Fibroblast of pulmonary artery (primary cell): ENCODE results near the gene CDCP2.
"Not testable (repeated sequence)": the region's sequence is repeated elsewhere in the genome, so short reads cannot be mapped to it uniquely, and the experiment has no call there.

ENCODE experiments used
- DNase-seq: peaks from one replicate; pipeline ENCODE4 v3.0.0-alpha.2; 2010; ENCODE audit warnings: low read depth
- H3K4me3 ChIP-seq: replicated peaks from 2 replicates; pipeline ENCODE4 v1.5.1; 2011; ENCODE audit warnings: low read depth, mild to moderate bottlenecking, control low read depth, low read length, moderate library complexity
- CTCF ChIP-seq: IDR thresholded peaks from 2 replicates; pipeline ENCODE4 v1.5.1; 2011; ENCODE audit warnings: mild to moderate bottlenecking, control low read depth, low read length, inconsistent platforms; ENCODE audit errors: missing control alignments

Gene CDCP2

GRCh38 chr1:54095546-54096226, 57.1 kb downstream of the CDCP2 start:
- no peak for DNase-seq
- no peak for TF ChIP-seq CTCF
- H3K4me3 ChIP-seq, result no peak overlapping the region

GRCh38 chr1:54094730-54095105, 58.1 kb downstream of the CDCP2 start:
- DNase-seq, H3K4me3 ChIP-seq: not testable (repeated sequence)

- no peak overlapping the region for H3K4me3 ChIP-seq
- no peak for DNase-seq
- TF ChIP-seq CTCF, result no peak
These were observed 58.6 kb downstream of the CDCP2 start for GRCh38 chr1:54094001-54094729.

- no peak for DNase-seq
- no peak for TF ChIP-seq CTCF
- no peak overlapping the region for H3K4me3 ChIP-seq
These were observed 61.1 kb downstream of the CDCP2 start for GRCh38 chr1:54091666-54092065.

GRCh38 chr1:54088385-54088784, 64.4 kb downstream of the CDCP2 start:
- TF ChIP-seq CTCF, result no peak
- no peak for DNase-seq
- H3K4me3 ChIP-seq, result no peak overlapping the region

GRCh38 chr1:54086754-54087153, 66.0 kb downstream of the CDCP2 start:
- DNase-seq, result no peak
- H3K4me3 ChIP-seq, result no peak overlapping the region
- TF ChIP-seq CTCF, result no peak

DNA sequence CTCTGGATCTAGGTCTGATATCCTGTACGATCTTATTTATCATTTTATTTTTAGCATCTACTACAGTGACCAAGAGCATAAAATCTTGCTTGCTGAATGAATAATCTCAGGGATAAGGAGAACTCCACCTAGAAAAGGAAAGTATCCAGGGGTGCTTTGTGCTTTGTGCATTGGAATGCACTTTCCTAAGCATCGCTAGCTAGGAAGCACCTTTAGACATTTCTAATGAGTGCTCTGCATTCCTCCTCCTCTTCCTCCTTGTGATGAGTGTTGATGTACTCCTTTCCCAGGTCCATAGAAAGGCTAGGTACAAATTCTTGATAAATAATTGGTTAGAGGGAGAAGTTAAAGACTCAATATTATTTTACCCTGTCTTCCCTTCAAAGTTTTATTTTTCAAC, 68.0 kb downstream of the CDCP2 start:
- no peak for DNase-seq
- no peak overlapping the region for H3K4me3 ChIP-seq
- no peak for TF ChIP-seq CTCF
